HEK293T (cell line): ENCODE data around the gene COASY.

ENCODE experiments used
- CTCF ChIA-PET: fragments of 350-600 bp; formaldehyde crosslinking; extraction: SDS; loops from one replicate; lab custom pipeline; 2021; ENCODE audit warnings: antibody characterized with exemption, inconsistent platforms; lab: Yijun Ruan, JAX
- POLR2A ChIA-PET: fragments of 350-600 bp; formaldehyde crosslinking; extraction: SDS; loops from one replicate; lab custom pipeline; 2020; ENCODE audit warnings: antibody characterized with exemption, inconsistent platforms; lab: Yijun Ruan, JAX
- DNase-seq: peaks from one replicate; pipeline ENCODE4 v3.0.0; 2012; ENCODE audit warnings: mixed read lengths; ENCODE audit errors: extremely low spot score
- ARNT ChIP-seq: fragments of 450-650 bp; IDR thresholded peaks from 2 replicates; pipeline ENCODE4 v1.6.1; 2017; ENCODE audit warnings: mild to moderate bottlenecking
- BHLHE40 ChIP-seq: fragments of 450-650 bp; IDR thresholded peaks from 2 replicates; pipeline ENCODE4 v1.6.1; 2016; ENCODE audit warnings: mild to moderate bottlenecking, moderate library complexity, borderline replicate concordance
- CTBP1 ChIP-seq: fragments of 450-650 bp; IDR thresholded peaks from 2 replicates; pipeline ENCODE4 v1.6.1; 2016; ENCODE audit warnings: borderline replicate concordance
- ELF4 ChIP-seq: fragments of 450-650 bp; IDR thresholded peaks from 2 replicates; pipeline ENCODE4 v1.6.1; 2017; ENCODE audit warnings: antibody characterized with exemption
- FOXA1 ChIP-seq: fragments of 450-650 bp; IDR thresholded peaks from 2 replicates; pipeline ENCODE4 v1.6.1; 2016; ENCODE audit warnings: mild to moderate bottlenecking
- FOXK2 ChIP-seq: fragments of 450-650 bp; IDR thresholded peaks from 2 replicates; pipeline ENCODE4 v1.6.1; 2016; ENCODE audit warnings: mild to moderate bottlenecking
- FOXM1 ChIP-seq: fragments of 450-650 bp; IDR thresholded peaks from 2 replicates; pipeline ENCODE4 v1.6.1; 2017; ENCODE audit warnings: mild to moderate bottlenecking, borderline replicate concordance
- HDGF ChIP-seq: fragments of 450-650 bp; IDR thresholded peaks from 2 replicates; pipeline ENCODE4 v1.6.1; 2017; ENCODE audit warnings: antibody characterized with exemption, borderline replicate concordance
- L3MBTL2 ChIP-seq: fragments of 450-650 bp; conservative IDR thresholded peaks from 2 replicates; pipeline ENCODE4 v1.6.1; 2016; ENCODE audit warnings: mild to moderate bottlenecking
- LEF1 ChIP-seq: fragments of 450-650 bp; IDR thresholded peaks from 2 replicates; pipeline ENCODE4 v1.6.1; 2017; ENCODE audit warnings: mild to moderate bottlenecking, borderline replicate concordance
- NFRKB ChIP-seq: fragments of 450-650 bp; IDR thresholded peaks from 2 replicates; pipeline ENCODE4 v1.6.1; 2016; ENCODE audit warnings: mild to moderate bottlenecking, moderate library complexity
- PKNOX1 ChIP-seq: fragments of 450-650 bp; IDR thresholded peaks from 2 replicates; pipeline ENCODE4 v1.6.1; 2016
- SP1 ChIP-seq: fragments of 450-650 bp; IDR thresholded peaks from 2 replicates; pipeline ENCODE4 v1.6.1; 2017
- SUZ12 ChIP-seq: fragments of 450-650 bp; IDR thresholded peaks from 2 replicates; pipeline ENCODE4 v1.6.1; 2016; ENCODE audit warnings: mild to moderate bottlenecking
- TARDBP ChIP-seq: fragments of 450-650 bp; IDR thresholded peaks from 2 replicates; pipeline ENCODE4 v1.6.1; 2016
- ZNF384 ChIP-seq: fragments of 450-650 bp; IDR thresholded peaks from 2 replicates; pipeline ENCODE4 v1.6.1; 2016

The COASY gene

DNA sequence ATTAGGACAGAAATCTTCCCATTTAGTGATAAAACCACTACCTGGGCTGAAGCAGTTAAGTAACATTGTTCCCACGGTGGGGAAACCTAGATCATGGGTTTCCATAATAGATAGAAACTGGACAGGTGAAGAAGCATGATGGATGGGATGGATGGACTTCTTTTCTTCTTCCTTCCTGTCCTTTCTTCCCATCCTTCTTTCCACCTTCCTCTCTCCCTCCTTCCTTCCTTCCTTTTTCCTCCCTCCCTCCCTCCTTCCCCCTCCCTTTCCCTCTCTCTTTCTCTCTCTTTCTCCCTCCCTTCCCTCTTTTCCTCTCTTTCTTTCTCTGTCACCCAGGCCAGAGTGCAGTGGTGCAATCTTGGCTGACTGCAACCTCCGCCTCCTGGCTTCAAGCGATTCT lies 12.5 kb downstream of the COASY start:
- POLR2A ChIA-PET, result interaction anchor here (1.2 to 2.2 kb wide), 4 partner anchors 10 to 39 kb away, joined by 3 to 8 read pairs (median 6); partner anchors contain the start of genes NAGLU, RETREG3 and TUBG1
- no peak for DNase-seq
- CTCF ChIA-PET, result no interaction called here
- no peak for TF ChIP-seq BHLHE40
- TF ChIP-seq ZNF384, result no peak
- no peak for TF ChIP-seq TARDBP
- TF ChIP-seq SP1, result no peak
- no peak for TF ChIP-seq NFRKB
- no peak for TF ChIP-seq FOXM1
- no peak for TF ChIP-seq L3MBTL2
- TF ChIP-seq LEF1, result no peak
- no peak for TF ChIP-seq PKNOX1
- TF ChIP-seq SUZ12, result no peak

- no peak for TF ChIP-seq FOXK2
- TF ChIP-seq FOXM1, result no peak
- 0 out of 2 replicates have a peak, but pooled peaks have one; percentile 24 for TF ChIP-seq LEF1
- POLR2A ChIA-PET, result interaction anchor here (1.0 to 6.4 kb wide), 18 partner anchors 10 to 247 kb away, joined by 3 to 122 read pairs (median 9); partner anchors contain the start of genes BECN1, CCR10, CNTNAP1 and MLX
- no peak for DNase-seq
- CTCF ChIA-PET, result interaction anchor here (0.7 to 3.5 kb wide), 8 partner anchors 10 to 103 kb away, joined by 3 to 43 read pairs (median 8); partner anchors contain the start of genes MLX, PLEKHH3, RETREG3 and TUBG1
Measured at GRCh38 chr17:42577140-42577531, 15.2 kb downstream of the COASY start.

DNA sequence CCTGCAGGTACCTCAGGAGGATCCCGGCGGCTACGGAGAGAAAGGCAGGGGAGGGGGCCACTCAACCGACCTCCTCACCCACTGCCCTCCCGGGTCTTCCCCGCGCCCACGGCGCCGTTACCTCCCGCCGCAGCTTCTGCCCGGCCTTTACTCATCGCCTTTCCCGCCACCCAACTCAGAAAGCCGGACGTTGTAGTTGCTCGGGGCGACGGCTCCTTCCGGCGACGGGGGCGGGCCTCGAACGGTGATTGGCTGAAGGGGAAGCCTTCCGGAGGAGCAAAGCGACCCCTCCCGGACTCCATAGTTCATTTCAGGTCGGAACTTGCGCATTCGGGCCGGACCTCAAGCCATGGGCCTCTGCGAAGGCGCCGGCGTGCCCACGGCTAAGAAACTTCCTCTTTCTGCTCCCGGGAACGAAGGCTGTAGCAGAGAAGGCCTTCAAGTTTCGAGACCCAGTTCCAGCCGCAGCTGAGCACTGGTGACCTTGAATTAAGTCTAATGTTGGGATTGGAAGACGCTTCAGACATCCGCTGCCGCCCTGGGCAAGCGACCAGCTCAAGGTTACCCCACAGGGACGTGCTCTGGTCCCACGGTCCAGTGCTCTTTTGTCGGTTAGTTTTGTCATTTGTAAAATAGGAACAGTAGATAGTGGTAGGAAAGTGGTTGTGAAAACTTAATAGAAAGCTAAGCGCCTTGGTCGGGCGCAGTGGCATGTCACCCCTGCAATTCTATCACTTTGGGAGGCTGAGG lies 15.8 kb downstream of the COASY start, which contains the start of gene PSMC3IP:
Gene PSMC3IP (minus strand): TSS at position 198 of the 750 bp plus-strand sequence. CDS start 43 bp downstream, at position 155.
- peak; percentile 96 for DNase-seq
- ChIA-PET CTCF (interaction anchor here (0.6 to 3.5 kb wide), 31 partner anchors 8 to 361 kb away, joined by 3 to 43 read pairs (median 4); partner anchors contain the start of genes BECN1, CNTNAP1, MLX and PLEKHH3), POLR2A (interaction anchor here (0.6 to 6.4 kb wide), 26 partner anchors 8 to 246 kb away, joined by 3 to 122 read pairs (median 6); partner anchors contain the start of genes BECN1, CCR10, CNTNAP1 and MLX)
- no peak for TF ChIP-seq FOXA1
- no peak for TF ChIP-seq FOXK2
- no peak; the same call in 1 of the 2 replicates for TF ChIP-seq LEF1
- TF ChIP-seq L3MBTL2, result peak; percentile 61
- no peak for TF ChIP-seq CTBP1
- TF ChIP-seq HDGF, result no peak
- no peak for TF ChIP-seq SUZ12
- 0 out of 2 replicates have a peak, but pooled peaks have one; percentile 49 for TF ChIP-seq ELF4

GRCh38 chr17:42578282-42578869 lies 16.4 kb downstream of the COASY start:
- ChIA-PET POLR2A (interaction anchor here (0.6 to 6.4 kb wide), 26 partner anchors 8 to 246 kb away, joined by 3 to 122 read pairs (median 6); partner anchors contain the start of genes BECN1, CCR10, CNTNAP1 and MLX), CTCF (interaction anchor here (0.5 to 3.5 kb wide), 34 partner anchors 9 to 360 kb away, joined by 3 to 43 read pairs (median 4); partner anchors contain the start of genes BECN1, CNTNAP1, MLX and PLEKHH3)
- TF ChIP-seq ARNT, result no peak
- peak; percentile 96 for TF ChIP-seq ZNF384
- peak; percentile 85 for DNase-seq

DNA sequence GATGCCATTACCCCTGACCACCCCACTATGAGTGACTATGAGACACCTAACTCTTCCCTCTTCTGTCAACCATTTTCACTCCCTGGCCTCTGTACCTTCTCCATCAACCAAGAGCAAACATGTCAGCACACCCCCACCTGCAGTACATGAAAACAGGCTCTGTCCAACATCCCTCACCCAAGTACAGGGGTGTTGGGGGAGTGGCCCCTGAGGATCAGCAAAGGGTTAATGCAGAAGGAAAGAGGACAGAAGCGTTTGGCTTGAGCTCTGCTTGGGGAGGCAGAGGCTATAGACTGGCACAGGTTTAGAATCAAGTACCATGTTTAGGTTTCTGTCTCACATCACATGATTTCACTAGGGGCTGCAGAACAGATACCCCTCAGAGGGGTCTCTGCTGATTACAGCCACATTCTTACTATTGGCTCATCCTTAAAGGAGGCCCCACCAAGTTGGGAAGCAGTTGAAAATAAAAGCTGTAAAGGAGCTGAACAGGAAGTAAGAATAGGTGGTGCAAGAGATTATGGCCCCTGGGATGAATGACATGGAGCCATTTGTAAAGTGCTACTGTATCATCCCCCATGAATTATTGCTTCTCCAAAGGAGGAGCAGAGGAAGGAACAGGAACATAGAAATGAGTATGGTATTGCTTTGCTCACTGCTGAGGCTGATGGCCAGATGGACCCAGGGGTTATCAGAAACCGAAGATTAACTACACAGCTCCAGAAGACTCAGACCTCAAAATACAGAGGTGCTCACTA lies 18.0 kb downstream of the COASY start:
- ChIA-PET POLR2A (interaction anchor here (0.6 to 6.4 kb wide), 8 partner anchors 12 to 899 kb away, joined by 3 to 122 read pairs (median 4); partner anchors contain the start of genes CCR10, CNTNAP1, PLEKHH3 and RETREG3), CTCF (interaction anchor here (0.5 to 3.5 kb wide), 2 partner anchors 100 to 339 kb away, joined by 3 to 43 read pairs; no protein-coding TSS in a partner anchor)
- DNase-seq, result no peak
- TF ChIP-seq ZNF384, result no peak
- no peak for TF ChIP-seq FOXK2
- no peak for TF ChIP-seq L3MBTL2
- TF ChIP-seq PKNOX1, result no peak
- no peak for TF ChIP-seq FOXM1
- TF ChIP-seq BHLHE40, result no peak
- TF ChIP-seq HDGF, result no peak
- no peak for TF ChIP-seq NFRKB
- TF ChIP-seq ARNT, result no peak

DNA sequence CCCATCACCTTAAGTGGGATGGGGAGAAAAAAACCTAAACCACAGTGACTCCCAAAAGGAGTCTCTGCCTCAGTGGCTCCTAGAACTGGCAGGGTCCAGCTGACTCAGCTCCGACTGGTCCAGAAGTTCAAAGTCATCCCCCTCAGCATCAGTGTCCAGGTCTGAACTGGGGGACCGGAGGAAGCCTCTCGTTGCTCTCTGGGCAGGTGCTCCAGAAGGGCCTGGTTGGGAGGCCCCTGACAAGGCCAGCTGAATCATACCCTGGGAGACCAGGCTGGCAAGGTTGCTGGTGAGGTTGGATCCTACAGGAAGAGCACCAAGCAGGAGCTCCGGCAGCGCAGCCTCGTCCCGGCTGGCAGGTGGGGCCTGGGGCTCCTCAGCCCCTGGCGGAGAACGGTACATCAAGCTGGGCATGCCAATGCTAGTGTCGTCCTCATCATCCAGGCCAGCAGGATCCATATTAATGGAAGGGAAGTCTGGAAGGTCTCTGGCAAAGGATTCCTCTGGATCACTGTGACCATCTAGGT lies 19.9 kb downstream of the COASY start:
- DNase-seq, result no peak
- ChIA-PET POLR2A (interaction anchor here (1.2 to 1.5 kb wide), 5 partner anchors 8 to 95 kb away, joined by 3 to 5 read pairs (median 3); partner anchors contain the start of genes MLX, PLEKHH3, RETREG3 and TUBG1), CTCF (no interaction called here)
- TF ChIP-seq L3MBTL2 (no peak), NFRKB (no peak), FOXM1 (no peak), SP1 (no peak), PKNOX1 (no peak), ARNT (no peak), CTBP1 (no peak), BHLHE40 (no peak), LEF1 (no peak), ZNF384 (no peak)
